H1 (cell line): ENCODE measurements around the gene GPNMB. TPM values are rescaled to one million over a fixed set of nuclear protein-coding genes. Genes with fewer than 3 reads are reported as not detected.

Experiments used
- BACH1 ChIP-seq: IDR thresholded peaks from 2 replicates; pipeline ENCODE4 v1.6.1; 2012; ENCODE audit warnings: low read length, improper control_type of control experiment
- KDM1A ChIP-seq: fragments of 200-600, 300-600 bp; sonication (generic); IDR thresholded peaks from 2 replicates; pipeline ENCODE4 v1.7.1; 2016; ENCODE audit warnings: mild to moderate bottlenecking, low read length, borderline replicate concordance
- KDM4A ChIP-seq: IDR thresholded peaks from one replicate; pipeline ENCODE4 v1.7.1; 2012; ENCODE audit warnings: low read depth, mild to moderate bottlenecking, moderate library complexity, low read length, inconsistent platforms; ENCODE audit not compliant: severe bottlenecking
- MAFK ChIP-seq: IDR thresholded peaks from 2 replicates; pipeline ENCODE4 v1.6.1; 2012; ENCODE audit warnings: low read depth, mild to moderate bottlenecking, improper control_type of control experiment, low read length
- NANOG ChIP-seq: IDR thresholded peaks from 2 replicates; pipeline ENCODE4 v1.6.1; 2011; ENCODE audit warnings: low read length, low read depth, mild to moderate bottlenecking, inconsistent platforms; ENCODE audit not compliant: insufficient read depth, poor library complexity, severe bottlenecking
- NRF1 ChIP-seq: IDR thresholded peaks from 2 replicates; pipeline ENCODE4 v1.6.1; 2011; ENCODE audit warnings: mild to moderate bottlenecking, low read depth, low read length, improper control_type of control experiment
- SP1 ChIP-seq: IDR thresholded peaks from 2 replicates; pipeline ENCODE4 v1.6.1; 2011; ENCODE audit warnings: low read depth, low read length
- SP2 ChIP-seq: IDR thresholded peaks from 2 replicates; pipeline ENCODE4 v1.6.1; 2012; ENCODE audit warnings: mild to moderate bottlenecking, low read length, inconsistent platforms
- TBP ChIP-seq: IDR thresholded peaks from 2 replicates; pipeline ENCODE4 v1.6.1; 2011; ENCODE audit warnings: low read depth, low read length, improper control_type of control experiment
- polyA plus RNA-seq, 7 experiments: library from polyadenylated mRNA; depleted of rRNA in 3 of 7; stranded (reverse) in 5 of 7; unstranded in 2 of 7; fragments of >200 nt in 5 of 7; fragments of 200-250 nt in 2 of 7; gene quantifications; 1 replicate in 5 of 7; 2 replicates in 1 of 7; 4 replicates in 1 of 7; pipeline versions ENCODE4 v1.2.1 to v1.2.3, GENCODE V29; 2011 to 2013; ENCODE audit warnings: missing spikeins in 2 of 7, mixed read lengths in 2 of 7
- total RNA-seq: library from RNA; stranded (reverse); fragmentation: NEBNext Ultra II Directional; extraction: Animal tissue kit (Norgen Biotek cat#: 25700); gene quantifications from 2 replicates; pipeline ENCODE4 v1.2.1, GENCODE V29; 2021
- TF ChIP-seq, protein P1 (sequence below): fragments of 300-600 bp; sonication (generic); IDR thresholded peaks from 2 replicates; pipeline ENCODE4 v1.7.1; 2012; ENCODE audit warnings: low read length, moderate library complexity, mild to moderate bottlenecking, inconsistent platforms; ENCODE audit not compliant: insufficient replicate concordance
- TF ChIP-seq, protein P2 (sequence below): IDR thresholded peaks from 2 replicates; pipeline ENCODE4 v1.6.1; 2012; ENCODE audit warnings: inconsistent platforms

The GPNMB gene
- total and polyA plus RNA-seq, 2 of the 8 experiments (the other 6 are each of a cell fraction or from before 2014, with no cell fraction given), result 1.1 to 1.4 TPM

DNA sequence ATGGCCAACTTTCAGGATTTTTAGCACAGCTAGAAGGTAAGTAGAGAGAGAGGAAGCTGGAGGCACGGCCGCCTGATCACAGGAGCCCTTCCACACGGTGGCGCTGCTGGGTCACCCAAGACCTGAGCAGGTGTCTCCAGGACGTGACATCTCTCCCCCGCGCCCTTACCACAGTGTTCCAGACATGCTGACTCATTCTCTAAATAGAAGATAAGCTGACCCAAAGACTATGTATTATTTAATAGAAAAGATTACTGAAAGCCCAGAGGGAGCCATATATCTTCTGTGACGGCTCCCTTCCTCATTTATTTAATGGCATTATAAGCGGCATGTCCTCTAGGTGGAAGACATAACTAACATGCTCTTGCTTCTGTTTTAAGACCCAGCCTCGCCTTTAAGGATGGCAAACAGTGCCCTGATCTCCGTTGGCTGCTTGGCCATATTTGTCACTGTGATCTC, 26.6 kb downstream of the GPNMB start (continued):
- TF ChIP-seq, protein P1, sequence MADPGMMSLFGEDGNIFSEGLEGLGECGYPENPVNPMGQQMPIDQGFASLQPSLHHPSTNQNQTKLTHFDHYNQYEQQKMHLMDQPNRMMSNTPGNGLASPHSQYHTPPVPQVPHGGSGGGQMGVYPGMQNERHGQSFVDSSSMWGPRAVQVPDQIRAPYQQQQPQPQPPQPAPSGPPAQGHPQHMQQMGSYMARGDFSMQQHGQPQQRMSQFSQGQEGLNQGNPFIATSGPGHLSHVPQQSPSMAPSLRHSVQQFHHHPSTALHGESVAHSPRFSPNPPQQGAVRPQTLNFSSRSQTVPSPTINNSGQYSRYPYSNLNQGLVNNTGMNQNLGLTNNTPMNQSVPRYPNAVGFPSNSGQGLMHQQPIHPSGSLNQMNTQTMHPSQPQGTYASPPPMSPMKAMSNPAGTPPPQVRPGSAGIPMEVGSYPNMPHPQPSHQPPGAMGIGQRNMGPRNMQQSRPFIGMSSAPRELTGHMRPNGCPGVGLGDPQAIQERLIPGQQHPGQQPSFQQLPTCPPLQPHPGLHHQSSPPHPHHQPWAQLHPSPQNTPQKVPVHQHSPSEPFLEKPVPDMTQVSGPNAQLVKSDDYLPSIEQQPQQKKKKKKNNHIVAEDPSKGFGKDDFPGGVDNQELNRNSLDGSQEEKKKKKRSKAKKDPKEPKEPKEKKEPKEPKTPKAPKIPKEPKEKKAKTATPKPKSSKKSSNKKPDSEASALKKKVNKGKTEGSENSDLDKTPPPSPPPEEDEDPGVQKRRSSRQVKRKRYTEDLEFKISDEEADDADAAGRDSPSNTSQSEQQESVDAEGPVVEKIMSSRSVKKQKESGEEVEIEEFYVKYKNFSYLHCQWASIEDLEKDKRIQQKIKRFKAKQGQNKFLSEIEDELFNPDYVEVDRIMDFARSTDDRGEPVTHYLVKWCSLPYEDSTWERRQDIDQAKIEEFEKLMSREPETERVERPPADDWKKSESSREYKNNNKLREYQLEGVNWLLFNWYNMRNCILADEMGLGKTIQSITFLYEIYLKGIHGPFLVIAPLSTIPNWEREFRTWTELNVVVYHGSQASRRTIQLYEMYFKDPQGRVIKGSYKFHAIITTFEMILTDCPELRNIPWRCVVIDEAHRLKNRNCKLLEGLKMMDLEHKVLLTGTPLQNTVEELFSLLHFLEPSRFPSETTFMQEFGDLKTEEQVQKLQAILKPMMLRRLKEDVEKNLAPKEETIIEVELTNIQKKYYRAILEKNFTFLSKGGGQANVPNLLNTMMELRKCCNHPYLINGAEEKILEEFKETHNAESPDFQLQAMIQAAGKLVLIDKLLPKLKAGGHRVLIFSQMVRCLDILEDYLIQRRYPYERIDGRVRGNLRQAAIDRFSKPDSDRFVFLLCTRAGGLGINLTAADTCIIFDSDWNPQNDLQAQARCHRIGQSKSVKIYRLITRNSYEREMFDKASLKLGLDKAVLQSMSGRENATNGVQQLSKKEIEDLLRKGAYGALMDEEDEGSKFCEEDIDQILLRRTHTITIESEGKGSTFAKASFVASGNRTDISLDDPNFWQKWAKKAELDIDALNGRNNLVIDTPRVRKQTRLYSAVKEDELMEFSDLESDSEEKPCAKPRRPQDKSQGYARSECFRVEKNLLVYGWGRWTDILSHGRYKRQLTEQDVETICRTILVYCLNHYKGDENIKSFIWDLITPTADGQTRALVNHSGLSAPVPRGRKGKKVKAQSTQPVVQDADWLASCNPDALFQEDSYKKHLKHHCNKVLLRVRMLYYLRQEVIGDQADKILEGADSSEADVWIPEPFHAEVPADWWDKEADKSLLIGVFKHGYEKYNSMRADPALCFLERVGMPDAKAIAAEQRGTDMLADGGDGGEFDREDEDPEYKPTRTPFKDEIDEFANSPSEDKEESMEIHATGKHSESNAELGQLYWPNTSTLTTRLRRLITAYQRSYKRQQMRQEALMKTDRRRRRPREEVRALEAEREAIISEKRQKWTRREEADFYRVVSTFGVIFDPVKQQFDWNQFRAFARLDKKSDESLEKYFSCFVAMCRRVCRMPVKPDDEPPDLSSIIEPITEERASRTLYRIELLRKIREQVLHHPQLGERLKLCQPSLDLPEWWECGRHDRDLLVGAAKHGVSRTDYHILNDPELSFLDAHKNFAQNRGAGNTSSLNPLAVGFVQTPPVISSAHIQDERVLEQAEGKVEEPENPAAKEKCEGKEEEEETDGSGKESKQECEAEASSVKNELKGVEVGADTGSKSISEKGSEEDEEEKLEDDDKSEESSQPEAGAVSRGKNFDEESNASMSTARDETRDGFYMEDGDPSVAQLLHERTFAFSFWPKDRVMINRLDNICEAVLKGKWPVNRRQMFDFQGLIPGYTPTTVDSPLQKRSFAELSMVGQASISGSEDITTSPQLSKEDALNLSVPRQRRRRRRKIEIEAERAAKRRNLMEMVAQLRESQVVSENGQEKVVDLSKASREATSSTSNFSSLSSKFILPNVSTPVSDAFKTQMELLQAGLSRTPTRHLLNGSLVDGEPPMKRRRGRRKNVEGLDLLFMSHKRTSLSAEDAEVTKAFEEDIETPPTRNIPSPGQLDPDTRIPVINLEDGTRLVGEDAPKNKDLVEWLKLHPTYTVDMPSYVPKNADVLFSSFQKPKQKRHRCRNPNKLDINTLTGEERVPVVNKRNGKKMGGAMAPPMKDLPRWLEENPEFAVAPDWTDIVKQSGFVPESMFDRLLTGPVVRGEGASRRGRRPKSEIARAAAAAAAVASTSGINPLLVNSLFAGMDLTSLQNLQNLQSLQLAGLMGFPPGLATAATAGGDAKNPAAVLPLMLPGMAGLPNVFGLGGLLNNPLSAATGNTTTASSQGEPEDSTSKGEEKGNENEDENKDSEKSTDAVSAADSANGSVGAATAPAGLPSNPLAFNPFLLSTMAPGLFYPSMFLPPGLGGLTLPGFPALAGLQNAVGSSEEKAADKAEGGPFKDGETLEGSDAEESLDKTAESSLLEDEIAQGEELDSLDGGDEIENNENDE, result no peak
- TF ChIP-seq, protein P2, sequence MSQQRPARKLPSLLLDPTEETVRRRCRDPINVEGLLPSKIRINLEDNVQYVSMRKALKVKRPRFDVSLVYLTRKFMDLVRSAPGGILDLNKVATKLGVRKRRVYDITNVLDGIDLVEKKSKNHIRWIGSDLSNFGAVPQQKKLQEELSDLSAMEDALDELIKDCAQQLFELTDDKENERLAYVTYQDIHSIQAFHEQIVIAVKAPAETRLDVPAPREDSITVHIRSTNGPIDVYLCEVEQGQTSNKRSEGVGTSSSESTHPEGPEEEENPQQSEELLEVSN, result no peak
- TF ChIP-seq NANOG (no peak), TBP (peak; percentile 46; the same call in 1 of the 2 replicates), NRF1 (no peak), KDM1A (no peak), SP1 (no peak), SP2 (no peak), BACH1 (peak; percentile 93), KDM4A (no peak), MAFK (peak; percentile 80; the same call in 1 of the 2 replicates)
